H9 (cell line): ENCODE results near the gene WDR59. TPM values are rescaled to one million over a fixed set of nuclear protein-coding genes. Genes with fewer than 3 reads are reported as not detected.

Source experiments
- DNase-seq: peaks from one replicate; pipeline ENCODE4 v3.0.0-alpha.2; 2017
- H2AFZ ChIP-seq: one replicate; pipeline ENCODE4 v1.6.1; 2013; ENCODE audit warnings: mild to moderate bottlenecking, low read length, control low read depth, moderate library complexity
- H2AK5ac ChIP-seq: 2 replicates; pipeline ENCODE4 v1.6.1; 2013; ENCODE audit warnings: low read length, control low read depth, mixed read lengths; ENCODE audit not compliant: insufficient read length
- H2BK120ac ChIP-seq: one replicate; pipeline ENCODE4 v1.6.1; 2013; ENCODE audit warnings: low read depth, mild to moderate bottlenecking, low read length, control low read depth, inconsistent platforms; ENCODE audit not compliant: poor library complexity, severe bottlenecking
- H2BK12ac ChIP-seq: 2 replicates; pipeline ENCODE4 v1.6.1; 2013; ENCODE audit warnings: low read length, control low read depth, mixed read lengths, low read depth; ENCODE audit not compliant: insufficient read length
- H2BK15ac ChIP-seq: 2 replicates; pipeline ENCODE4 v1.6.1; 2013; ENCODE audit warnings: low read depth, low read length, control low read depth
- H2BK20ac ChIP-seq: one replicate; pipeline ENCODE4 v1.6.1; 2013; ENCODE audit warnings: low read depth, mild to moderate bottlenecking, low read length, control low read depth, inconsistent platforms; ENCODE audit not compliant: poor library complexity, severe bottlenecking
- H2BK5ac ChIP-seq: 2 replicates; pipeline ENCODE4 v1.6.1; 2013; ENCODE audit warnings: low read length, control low read depth, mixed read lengths; ENCODE audit not compliant: insufficient read length
- H3K14ac ChIP-seq: 2 replicates; pipeline ENCODE4 v1.6.1; 2013; ENCODE audit warnings: low read length, control low read depth; ENCODE audit not compliant: insufficient read depth
- H3K18ac ChIP-seq: 2 replicates; pipeline ENCODE4 v1.6.1; 2013; ENCODE audit warnings: low read depth, mild to moderate bottlenecking, mixed read lengths, low read length, control low read depth; ENCODE audit not compliant: insufficient read length
- H3K23ac ChIP-seq: 2 replicates; pipeline ENCODE4 v1.6.1; 2013; ENCODE audit warnings: low read length, control low read depth, mixed read lengths, low read depth; ENCODE audit not compliant: insufficient read length
- H3K23me2 ChIP-seq: 2 replicates; pipeline ENCODE4 v1.6.1; 2013; ENCODE audit warnings: low read depth, mild to moderate bottlenecking, mixed read lengths, low read length, control low read depth; ENCODE audit not compliant: insufficient read length, poor library complexity, severe bottlenecking
- H3K27ac ChIP-seq: 2 replicates; pipeline ENCODE4 v1.5.1; 2013; ENCODE audit warnings: low read length, control low read depth, mixed read lengths, low read depth; ENCODE audit not compliant: insufficient read length
- H3K27me3 ChIP-seq: 2 replicates; pipeline ENCODE4 v1.6.1; 2013; ENCODE audit warnings: low read length, control low read depth, inconsistent platforms; ENCODE audit not compliant: insufficient read depth
- H3K4ac ChIP-seq: 2 replicates; pipeline ENCODE4 v1.6.1; 2013; ENCODE audit warnings: low read depth, mild to moderate bottlenecking, control low read depth, inconsistent platforms, low read length, moderate library complexity
- H3K4me1 ChIP-seq: 2 replicates; pipeline ENCODE4 v1.6.1; 2013; ENCODE audit warnings: low read length, control low read depth, inconsistent platforms; ENCODE audit not compliant: insufficient read depth
- H3K4me2 ChIP-seq: 2 replicates; pipeline ENCODE4 v1.6.1; 2013; ENCODE audit warnings: low read length, control low read depth, mixed read lengths; ENCODE audit not compliant: insufficient read length, insufficient read depth
- H3K56ac ChIP-seq: 2 replicates; pipeline ENCODE4 v1.6.1; 2013; ENCODE audit warnings: low read depth, mild to moderate bottlenecking, mixed read lengths, low read length, control low read depth; ENCODE audit not compliant: insufficient read length
- H3K79me1 ChIP-seq: 2 replicates; pipeline ENCODE4 v1.6.1; 2013; ENCODE audit warnings: low read depth, mild to moderate bottlenecking, moderate library complexity, low read length, control low read depth, inconsistent platforms; ENCODE audit not compliant: insufficient read depth, poor library complexity, severe bottlenecking
- H3K79me2 ChIP-seq: 2 replicates; pipeline ENCODE4 v1.6.1; 2013; ENCODE audit warnings: low read length, control low read depth, inconsistent platforms; ENCODE audit not compliant: insufficient read depth
- H3K9ac ChIP-seq: 2 replicates; pipeline ENCODE4 v1.6.1; 2013; ENCODE audit warnings: low read length, control low read depth, mixed read lengths; ENCODE audit not compliant: insufficient read length; ENCODE audit errors: extremely low read depth
- H3K9me3 ChIP-seq: one replicate; pipeline ENCODE4 v1.6.1; 2013; ENCODE audit warnings: low read depth, low read length, inconsistent platforms; ENCODE audit not compliant: control insufficient read depth
- H3T11ph ChIP-seq: one replicate; pipeline ENCODE4 v1.6.1; 2013; ENCODE audit warnings: mild to moderate bottlenecking, low read length, control low read depth, inconsistent platforms
- H4K20me1 ChIP-seq: one replicate; pipeline ENCODE4 v1.6.1; 2013; ENCODE audit not compliant: control insufficient read depth, insufficient read length, insufficient read depth
- H4K5ac ChIP-seq: 2 replicates; pipeline ENCODE4 v1.6.1; 2013; ENCODE audit warnings: low read depth, mild to moderate bottlenecking, mixed read lengths, low read length, control low read depth; ENCODE audit not compliant: insufficient read length
- H4K8ac ChIP-seq: replicated peaks from 2 replicates; pipeline ENCODE4 v1.6.1; 2013; ENCODE audit warnings: low read length, control low read depth, mixed read lengths, low read depth; ENCODE audit not compliant: insufficient read length
- H4K91ac ChIP-seq: 2 replicates; pipeline ENCODE4 v1.6.1; 2013; ENCODE audit warnings: low read depth, mild to moderate bottlenecking, moderate library complexity, mixed read lengths, low read length, control low read depth; ENCODE audit not compliant: insufficient read length
- H3K27ac Mint-ChIP-seq, 3 experiments: 2 replicates in 2 of 3; 3 replicates in 1 of 3; pipeline ENCODE4 v1.8.0; 2020 to 2021; ENCODE audit warnings: mixed read lengths in 3 of 3, mild to moderate bottlenecking in 1 of 3, moderate library complexity in 1 of 3
- H3K27me3 Mint-ChIP-seq: 2 replicates; pipeline ENCODE4 v1.8.0; 2021; ENCODE audit warnings: low read depth, mild to moderate bottlenecking, moderate library complexity, mixed read lengths
- H3K36me3 Mint-ChIP-seq, 3 experiments: 2 replicates in 2 of 3; 3 replicates in 1 of 3; pipeline ENCODE4 v1.8.0; 2020 to 2021; ENCODE audit warnings: low read depth in 3 of 3, mixed read lengths in 3 of 3; ENCODE audit not compliant: insufficient read depth in 1 of 3
- H3K4me1 Mint-ChIP-seq, 2 experiments: 2 replicates each; pipeline ENCODE4 v1.8.0; 2020; ENCODE audit warnings: mixed read lengths in 2 of 2
- H3K4me3 Mint-ChIP-seq, 2 experiments: 2 replicates in 1 of 2; 3 replicates in 1 of 2; pipeline ENCODE4 v1.8.0; 2020 to 2021; ENCODE audit warnings: mild to moderate bottlenecking in 2 of 2, mixed read lengths in 2 of 2, moderate library complexity in 1 of 2
- H3K9me3 Mint-ChIP-seq, 2 experiments: 2 replicates in 1 of 2; 3 replicates in 1 of 2; pipeline ENCODE4 v1.8.0; 2020; ENCODE audit warnings: mild to moderate bottlenecking in 2 of 2, mixed read lengths in 2 of 2, moderate library complexity in 1 of 2
- WGBS: extraction: QIAGEN DNeasy Blood & Tissue Kit; methylation state at CpG from one replicate; pipeline ENCODE4 v1.1.7; 2013; ENCODE audit warnings: missing lambda C conversion rate, low lambda C conversion rate, mixed read lengths; ENCODE audit not compliant: insufficient read length; ENCODE audit errors: extremely low coverage; 5-methylcytosine and 5-hydroxymethylcytosine counted together
- total RNA-seq: library from RNA; stranded (reverse); gene quantifications from 2 replicates; pipeline ENCODE4 v1.2.1, GENCODE V29; 2021
- TF ChIP-seq, protein P1 (sequence below): fragments of 200-600 bp; sonication (generic); conservative IDR thresholded peaks from 3 replicates; pipeline ENCODE4 v1.8.0; 2021; ENCODE audit warnings: antibody characterized with exemption, mild to moderate bottlenecking

WDR59 gene
- total RNA-seq, 1 experiment from 2014 or later: 97.5 TPM

GRCh38 chr16:74999219-74999608, 14.3 kb upstream of the WDR59 start:
- Histone ChIP-seq H3T11ph (no peak overlapping the region), H3K79me1 (peaks cover 6% of the 10 kb centered on the region), H3K9ac (no peak overlapping the region), H3K4me2 (peak overlapping the region; percentile 67), H3K4me1 (peaks cover 3% of the 10 kb centered on the region; the same call in 1 of the 2 replicates), H3K27me3 (no peaks in the 10 kb centered on the region), H4K8ac (no peak overlapping the region), H2BK20ac (no peak overlapping the region), H4K5ac (no peak overlapping the region), H3K14ac (no peak overlapping the region), H3K4ac (no peak overlapping the region), H2AFZ (no peak overlapping the region), H3K79me2 (peaks cover 19% of the 10 kb centered on the region; the same call in 1 of the 2 replicates), H2BK5ac (no peak overlapping the region), H2BK12ac (no peak overlapping the region), H3K18ac (peak overlapping the region; percentile 50), H2AK5ac (no peak overlapping the region), H3K9me3 (no peaks in the 10 kb centered on the region), H3K23ac (no peak overlapping the region), H2BK15ac (no peak overlapping the region), H2BK120ac (no peak overlapping the region), H3K23me2 (peaks cover 16% of the 10 kb centered on the region), H4K20me1 (no peaks in the 10 kb centered on the region), H3K56ac (no peak overlapping the region), H3K27ac (no peak overlapping the region), H4K91ac (no peak overlapping the region)
- no CpG with 5 or more reads among the region's 44 CpGs for WGBS
- H3K27ac Mint-ChIP-seq: peak overlapping the region in 2 of 3 experiments; percentile 68 to 86; a peak in 4 of 7 replicates
- H3K4me3 Mint-ChIP-seq: peak overlapping the region; percentile 80 to 87
- H3K27me3 Mint-ChIP-seq: peaks cover 5% of the 10 kb centered on the region
- peaks cover 41 to 46% of the 10 kb centered on the region in 2 experiments for H3K4me1 Mint-ChIP-seq
- DNase-seq: no peak
- H3K9me3 Mint-ChIP-seq: no peaks in the 10 kb centered on the region
- H3K36me3 Mint-ChIP-seq: peaks cover 3 to 19% (median 13%) of the 10 kb centered on the region in 3 experiments; a peak in 5 of 7 replicates
- TF ChIP-seq, protein P1, sequence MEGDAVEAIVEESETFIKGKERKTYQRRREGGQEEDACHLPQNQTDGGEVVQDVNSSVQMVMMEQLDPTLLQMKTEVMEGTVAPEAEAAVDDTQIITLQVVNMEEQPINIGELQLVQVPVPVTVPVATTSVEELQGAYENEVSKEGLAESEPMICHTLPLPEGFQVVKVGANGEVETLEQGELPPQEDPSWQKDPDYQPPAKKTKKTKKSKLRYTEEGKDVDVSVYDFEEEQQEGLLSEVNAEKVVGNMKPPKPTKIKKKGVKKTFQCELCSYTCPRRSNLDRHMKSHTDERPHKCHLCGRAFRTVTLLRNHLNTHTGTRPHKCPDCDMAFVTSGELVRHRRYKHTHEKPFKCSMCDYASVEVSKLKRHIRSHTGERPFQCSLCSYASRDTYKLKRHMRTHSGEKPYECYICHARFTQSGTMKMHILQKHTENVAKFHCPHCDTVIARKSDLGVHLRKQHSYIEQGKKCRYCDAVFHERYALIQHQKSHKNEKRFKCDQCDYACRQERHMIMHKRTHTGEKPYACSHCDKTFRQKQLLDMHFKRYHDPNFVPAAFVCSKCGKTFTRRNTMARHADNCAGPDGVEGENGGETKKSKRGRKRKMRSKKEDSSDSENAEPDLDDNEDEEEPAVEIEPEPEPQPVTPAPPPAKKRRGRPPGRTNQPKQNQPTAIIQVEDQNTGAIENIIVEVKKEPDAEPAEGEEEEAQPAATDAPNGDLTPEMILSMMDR: no peak
